Forelimb muscle (tissue), 1 donor: ENCODE results near the gene ACP4. TPM values are rescaled to one million over a fixed set of nuclear protein-coding genes. Genes with fewer than 3 reads are reported as not detected.

Experiments used
- DNase-seq: peaks from one replicate; pipeline ENCODE4 v3.0.0-alpha.2; 2013; ENCODE audit warnings: low read depth
- polyA plus RNA-seq: library from polyadenylated mRNA; unstranded; fragments of 120-200 nt; gene quantifications from one replicate; pipeline ENCODE4 v1.2.1, GENCODE V29; 2013; ENCODE audit not compliant: insufficient read length

ACP4 gene
- polyA plus RNA-seq, 1 donor: not detected

DNA sequence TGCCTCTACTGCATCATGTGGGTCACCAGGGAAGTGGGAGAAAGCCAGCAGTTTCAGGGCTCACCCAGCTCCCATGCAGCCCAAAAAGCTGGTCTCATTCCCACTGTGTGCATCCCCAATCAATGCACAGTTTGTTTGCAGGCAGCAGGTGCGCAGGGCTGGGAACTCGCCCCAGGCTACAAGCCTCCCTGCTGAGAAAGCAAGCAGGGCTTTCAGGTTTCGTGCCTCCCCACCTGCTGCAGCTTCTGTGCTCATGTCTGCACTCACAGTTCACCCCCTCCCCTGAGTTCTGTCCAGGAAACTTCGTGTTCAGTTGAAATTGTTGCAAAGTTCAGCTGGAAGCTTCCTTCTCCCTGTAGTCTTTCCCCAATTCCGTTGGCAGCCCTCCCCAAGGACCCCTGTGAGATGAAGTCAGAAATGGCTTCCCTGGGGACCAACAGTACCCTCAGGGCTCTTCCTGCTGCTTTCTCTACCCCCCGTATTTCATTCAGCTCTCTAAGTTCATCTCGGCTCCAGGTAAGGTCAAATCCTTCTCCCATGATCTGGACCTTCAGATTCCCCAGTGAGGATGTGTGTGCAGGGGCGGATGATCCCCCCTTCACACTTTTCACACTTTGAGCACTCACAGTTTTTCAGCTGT, 54.2 kb downstream of the ACP4 start:
- no peak for DNase-seq

Other genes starting within 250 kb of the ACP4 start
- 8.5 TPM for gene LRRC4B, start 222.0 kb upstream of the ACP4 start, polyA plus RNA-seq
- 0.42 TPM for gene SYT3, start 150.5 kb upstream of the ACP4 start, polyA plus RNA-seq
- gene C19orf81, start 141.0 kb upstream of the ACP4 start, polyA plus RNA-seq: 3.8 TPM
- 44.4 TPM for gene SHANK1, start 70.6 kb upstream of the ACP4 start, polyA plus RNA-seq
- 24.4 TPM for gene CLEC11A, start 67.1 kb upstream of the ACP4 start, polyA plus RNA-seq
- gene GPR32, start 20.0 kb upstream of the ACP4 start, polyA plus RNA-seq: not detected
- gene KLK1, start 33.4 kb downstream of the ACP4 start, polyA plus RNA-seq: 0.56 TPM
- not detected for gene KLK15, start 43.2 kb downstream of the ACP4 start, polyA plus RNA-seq
- gene KLK3, start 64.5 kb downstream of the ACP4 start, polyA plus RNA-seq: not detected
- 0.40 TPM for gene KLK2, start 83.0 kb downstream of the ACP4 start, polyA plus RNA-seq
- not detected for gene KLK4, start 121.0 kb downstream of the ACP4 start, polyA plus RNA-seq
- gene KLK5, start 162.6 kb downstream of the ACP4 start, polyA plus RNA-seq: not detected
- 0.10 TPM for gene KLK6, start 179.2 kb downstream of the ACP4 start, polyA plus RNA-seq
- not detected for gene KLK7, start 193.5 kb downstream of the ACP4 start, polyA plus RNA-seq
- not detected for gene KLK8, start 211.2 kb downstream of the ACP4 start, polyA plus RNA-seq
- gene KLK10, start 229.3 kb downstream of the ACP4 start, polyA plus RNA-seq: 0.18 TPM
- not detected for gene KLK11, start 236.2 kb downstream of the ACP4 start, polyA plus RNA-seq
- gene KLK12, start 244.6 kb downstream of the ACP4 start, polyA plus RNA-seq: not detected